Nephron (organoid): ENCODE data around the gene ITFG1.
"Not testable (repeated sequence)": the region's sequence is repeated elsewhere in the genome, so short reads cannot be mapped to it uniquely, and the experiment has no call there.

ENCODE experiments used
- H3K27ac Mint-ChIP-seq, 3 experiments: 2 replicates each; pipeline ENCODE4 v1.8.0; 2020; ENCODE audit warnings: mixed read lengths in 3 of 3, mild to moderate bottlenecking in 2 of 3, moderate library complexity in 1 of 3
- H3K27me3 Mint-ChIP-seq: 2 replicates; pipeline ENCODE4 v1.8.0; 2021; ENCODE audit warnings: low read depth, mild to moderate bottlenecking, moderate library complexity, mixed read lengths
- H3K36me3 Mint-ChIP-seq: 2 replicates; pipeline ENCODE4 v1.8.0; 2020; ENCODE audit warnings: low read depth, mixed read lengths
- H3K4me1 Mint-ChIP-seq: 2 replicates; pipeline ENCODE4 v1.8.0; 2020; ENCODE audit warnings: mixed read lengths
- H3K4me3 Mint-ChIP-seq, 3 experiments: 2 replicates each; pipeline ENCODE4 v1.8.0; 2020; ENCODE audit warnings: mild to moderate bottlenecking in 3 of 3, mixed read lengths in 3 of 3, moderate library complexity in 2 of 3
- H3K9me3 Mint-ChIP-seq: 2 replicates; pipeline ENCODE4 v1.8.0; 2020; ENCODE audit warnings: mixed read lengths
- TF ChIP-seq, protein P1 (sequence below), 3 experiments: fragments of 200-600 bp; sonication (generic); IDR thresholded peaks; one replicate each; pipeline ENCODE4 v1.5.0; 2021; ENCODE audit warnings: antibody characterized with exemption in 3 of 3; ENCODE audit not compliant: unreplicated experiment in 3 of 3

Gene ITFG1

DNA sequence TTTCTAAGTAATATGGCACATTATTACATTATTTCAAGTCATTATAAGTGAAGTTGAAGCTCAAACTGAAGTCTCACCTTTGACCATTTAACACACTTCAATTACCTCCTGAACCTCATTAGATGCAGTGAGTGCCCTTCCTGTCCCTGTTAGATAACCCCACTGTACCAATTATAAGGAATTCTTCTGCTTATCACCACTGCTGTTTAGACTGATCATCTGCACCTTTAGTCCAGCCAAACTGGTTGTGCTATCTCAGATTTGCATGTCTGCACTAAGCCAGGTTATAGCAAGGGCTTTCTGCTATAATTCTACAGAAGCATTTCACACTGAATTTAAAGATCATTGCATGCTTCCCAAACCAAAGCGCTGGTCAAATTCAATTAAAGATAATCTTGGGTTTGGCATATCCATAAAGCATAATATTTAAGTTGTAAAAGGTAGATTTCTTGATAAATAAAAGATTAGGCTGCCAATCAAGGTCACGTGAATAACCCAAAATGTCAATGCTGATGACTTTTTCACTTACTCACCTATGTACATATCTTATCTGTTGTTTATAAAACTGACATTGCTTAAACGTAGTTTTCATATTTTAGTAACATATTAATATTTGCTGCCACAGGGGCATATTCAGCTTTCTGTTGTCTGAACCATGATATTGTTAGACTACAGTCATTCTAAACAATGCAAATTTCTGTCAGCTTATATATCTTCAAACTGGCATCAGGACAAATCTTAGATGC is 11.9 kb downstream of the ITFG1 start:
- TF ChIP-seq, protein P1, sequence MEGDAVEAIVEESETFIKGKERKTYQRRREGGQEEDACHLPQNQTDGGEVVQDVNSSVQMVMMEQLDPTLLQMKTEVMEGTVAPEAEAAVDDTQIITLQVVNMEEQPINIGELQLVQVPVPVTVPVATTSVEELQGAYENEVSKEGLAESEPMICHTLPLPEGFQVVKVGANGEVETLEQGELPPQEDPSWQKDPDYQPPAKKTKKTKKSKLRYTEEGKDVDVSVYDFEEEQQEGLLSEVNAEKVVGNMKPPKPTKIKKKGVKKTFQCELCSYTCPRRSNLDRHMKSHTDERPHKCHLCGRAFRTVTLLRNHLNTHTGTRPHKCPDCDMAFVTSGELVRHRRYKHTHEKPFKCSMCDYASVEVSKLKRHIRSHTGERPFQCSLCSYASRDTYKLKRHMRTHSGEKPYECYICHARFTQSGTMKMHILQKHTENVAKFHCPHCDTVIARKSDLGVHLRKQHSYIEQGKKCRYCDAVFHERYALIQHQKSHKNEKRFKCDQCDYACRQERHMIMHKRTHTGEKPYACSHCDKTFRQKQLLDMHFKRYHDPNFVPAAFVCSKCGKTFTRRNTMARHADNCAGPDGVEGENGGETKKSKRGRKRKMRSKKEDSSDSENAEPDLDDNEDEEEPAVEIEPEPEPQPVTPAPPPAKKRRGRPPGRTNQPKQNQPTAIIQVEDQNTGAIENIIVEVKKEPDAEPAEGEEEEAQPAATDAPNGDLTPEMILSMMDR (IDR thresholded peaks at IDR 0.05; ENCODE audit: unreplicated experiment in 3 of 3), result no peak
- no peaks in the 10 kb centered on the region for H3K4me1 Mint-ChIP-seq
- H3K36me3 Mint-ChIP-seq, result peaks cover 47% of the 10 kb centered on the region
- H3K27me3 Mint-ChIP-seq, result no peaks in the 10 kb centered on the region
- no peak overlapping the region for H3K4me3 Mint-ChIP-seq
- H3K9me3 Mint-ChIP-seq, result no peaks in the 10 kb centered on the region
- no peak overlapping the region for H3K27ac Mint-ChIP-seq

DNA sequence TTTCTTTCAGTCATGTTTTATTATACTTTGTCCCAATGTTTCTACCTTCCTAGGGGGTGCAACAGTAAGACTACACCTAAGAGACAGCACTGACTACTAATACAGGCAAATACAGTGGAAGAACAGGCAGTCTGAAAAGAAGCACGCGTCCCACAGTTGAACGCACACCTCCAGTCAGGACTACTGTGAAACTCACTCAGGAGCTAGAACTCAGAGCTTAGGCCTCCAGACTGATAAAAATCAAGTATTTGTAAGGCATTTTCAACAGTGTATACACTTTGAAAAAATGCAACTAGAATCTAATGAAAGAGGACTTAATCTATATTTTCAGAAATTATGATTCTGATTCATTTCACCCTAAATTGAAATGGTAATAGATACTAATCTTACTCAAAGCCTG is 14.4 kb downstream of the ITFG1 start:
- H3K9me3 Mint-ChIP-seq, result peaks cover 6% of the 10 kb centered on the region
- H3K4me3 Mint-ChIP-seq, result no peak overlapping the region
- no peak overlapping the region for H3K27ac Mint-ChIP-seq

DNA sequence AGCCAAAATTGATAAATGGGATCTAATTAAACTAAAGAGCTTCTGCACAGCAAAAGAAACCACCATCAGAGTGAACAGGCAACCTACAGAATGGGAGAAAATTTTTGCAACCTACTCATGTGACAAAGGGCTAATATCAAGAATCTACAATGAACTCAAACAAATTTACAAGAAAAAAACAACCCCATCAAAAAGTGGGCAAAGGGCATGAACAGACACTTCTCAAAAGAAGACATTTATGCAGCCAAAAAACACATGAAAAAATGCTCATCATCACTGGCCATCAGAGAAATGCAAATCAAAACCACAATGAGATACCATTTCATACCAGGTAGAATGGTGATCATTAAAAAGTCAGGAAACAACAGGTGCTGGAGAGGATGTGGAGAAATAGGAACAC is 18.0 kb downstream of the ITFG1 start:
- Mint-ChIP-seq H3K9me3 (peaks cover 21% of the 10 kb centered on the region), H3K36me3 (peaks cover 65% of the 10 kb centered on the region)
- not testable (repeated sequence) for H3K4me3 Mint-ChIP-seq, H3K4me1 Mint-ChIP-seq, H3K27me3 Mint-ChIP-seq, H3K27ac Mint-ChIP-seq

More for the DNA sequence above, 14.4 kb downstream of the ITFG1 start:
- peaks cover 49% of the 10 kb centered on the region for H3K36me3 Mint-ChIP-seq
- no peaks in the 10 kb centered on the region for H3K4me1 Mint-ChIP-seq
- no peaks in the 10 kb centered on the region for H3K27me3 Mint-ChIP-seq
- TF ChIP-seq, protein P1 (IDR thresholded peaks at IDR 0.05; ENCODE audit: unreplicated experiment in 3 of 3), result no peak

DNA sequence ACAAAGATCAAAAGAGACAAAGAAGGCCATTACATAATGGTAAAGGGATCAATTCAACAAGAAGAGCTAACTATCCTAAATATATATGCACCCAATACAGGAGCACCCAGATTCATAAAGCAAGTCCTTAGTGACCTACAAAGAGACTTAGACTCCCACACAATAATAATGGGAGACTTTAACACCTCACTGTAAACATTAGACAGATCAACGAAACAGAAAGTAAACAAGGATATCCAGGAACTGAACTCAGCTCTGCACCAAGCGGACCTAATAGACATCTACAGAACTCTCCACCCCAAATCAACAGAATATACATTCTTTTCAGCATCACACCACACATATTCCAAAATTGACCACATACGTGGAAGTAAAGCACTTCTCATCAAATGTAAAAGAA is 20.8 kb downstream of the ITFG1 start:
- not testable (repeated sequence) for H3K27ac Mint-ChIP-seq, H3K4me1 Mint-ChIP-seq, H3K4me3 Mint-ChIP-seq, H3K27me3 Mint-ChIP-seq
- peaks cover 65% of the 10 kb centered on the region for H3K36me3 Mint-ChIP-seq
- peaks cover 25% of the 10 kb centered on the region for H3K9me3 Mint-ChIP-seq

DNA sequence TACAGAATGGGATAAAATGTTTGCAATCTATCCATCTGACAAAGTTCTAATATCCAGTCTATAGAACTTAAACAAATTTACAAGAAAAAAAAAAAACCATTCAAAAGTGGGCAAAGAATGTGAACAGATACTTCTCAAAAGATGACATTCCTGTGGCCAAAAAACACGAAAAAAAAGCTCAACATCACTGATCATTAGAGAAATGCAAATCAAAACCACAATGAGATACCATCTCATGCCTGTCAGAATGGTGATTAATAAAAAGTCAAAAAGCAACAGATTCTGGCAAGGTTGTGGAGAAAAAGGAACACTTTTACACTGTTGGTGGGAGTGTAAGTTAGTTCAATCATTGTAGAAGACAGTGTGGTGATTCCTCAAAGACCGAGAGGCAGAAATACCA is 26.6 kb downstream of the ITFG1 start:
- Mint-ChIP-seq H3K9me3 (peaks cover 16% of the 10 kb centered on the region), H3K36me3 (peaks cover 47% of the 10 kb centered on the region)
- not testable (repeated sequence) for H3K27me3 Mint-ChIP-seq, H3K27ac Mint-ChIP-seq, H3K4me1 Mint-ChIP-seq, H3K4me3 Mint-ChIP-seq

DNA sequence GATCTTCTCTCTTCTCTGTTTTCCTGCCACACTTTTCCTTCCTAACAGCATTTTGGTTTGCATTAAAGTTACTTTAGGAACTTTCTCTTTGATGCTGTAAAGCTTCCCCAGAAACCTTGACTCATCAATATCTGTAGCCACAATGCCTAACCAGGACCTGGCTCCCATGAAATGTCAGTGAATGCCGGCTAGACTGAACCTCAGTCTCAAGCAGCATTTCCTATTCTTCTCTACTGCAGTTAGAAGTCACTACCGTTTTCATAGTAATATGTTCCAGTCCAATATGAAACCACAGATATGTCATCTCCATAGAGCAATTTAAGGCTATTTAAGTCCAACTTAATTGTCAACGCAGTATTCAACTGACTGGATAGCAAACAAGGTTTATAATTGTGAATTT is 28.9 kb downstream of the ITFG1 start:
- H3K9me3 Mint-ChIP-seq, result peaks cover 5% of the 10 kb centered on the region
- no peak overlapping the region for H3K27ac Mint-ChIP-seq
- H3K36me3 Mint-ChIP-seq, result peaks cover 45% of the 10 kb centered on the region
- H3K27me3 Mint-ChIP-seq, result no peaks in the 10 kb centered on the region
- TF ChIP-seq, protein P1 (IDR thresholded peaks at IDR 0.05; ENCODE audit: unreplicated experiment in 3 of 3), result no peak
- no peak overlapping the region for H3K4me3 Mint-ChIP-seq
- no peaks in the 10 kb centered on the region for H3K4me1 Mint-ChIP-seq

DNA sequence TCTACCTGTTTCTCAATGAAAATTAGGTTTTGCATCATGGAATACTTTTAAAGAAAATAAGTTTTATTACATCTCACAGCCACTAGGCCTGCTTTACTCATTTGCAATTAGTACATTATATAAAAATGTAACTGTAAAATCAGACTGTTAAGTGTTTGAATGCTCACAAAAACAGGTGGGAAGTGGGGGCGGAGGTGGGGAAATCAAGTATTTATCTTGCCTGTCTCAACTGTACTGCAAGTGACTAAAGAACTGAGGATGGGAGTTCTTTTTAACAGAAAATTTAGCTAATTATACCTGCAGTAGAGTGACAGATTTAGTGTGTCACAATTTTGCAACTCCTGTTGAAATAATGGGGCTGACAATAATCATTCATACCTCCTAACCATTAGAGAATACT is 34.1 kb downstream of the ITFG1 start:
- Mint-ChIP-seq H3K4me1 (no peaks in the 10 kb centered on the region), H3K4me3 (no peak overlapping the region), H3K27ac (no peak overlapping the region), H3K9me3 (peaks cover 8% of the 10 kb centered on the region), H3K36me3 (peaks cover 76% of the 10 kb centered on the region), H3K27me3 (no peaks in the 10 kb centered on the region)
- TF ChIP-seq, protein P1 (IDR thresholded peaks at IDR 0.05; ENCODE audit: unreplicated experiment in 3 of 3), result no peak
